K562 (cell line): Measurements from ENCODE around the gene STPG4. TPM values are rescaled to one million over a fixed set of nuclear protein-coding genes. Genes with fewer than 3 reads are reported as not detected.

ENCODE experiments used
- ATAC-seq: fragments of 200-7000 bp; cut with Tn5 transposase; 3 replicates; pipeline ENCODE4 v1.9.1; 2020; ENCODE audit warnings: moderate library complexity
- BruUV-seq: library from RNA; stranded (reverse); fragments of 400-500 nt; replicated peaks from 2 replicates; lab custom pipeline; 2021; lab: Mats Ljungman, UMichigan
- CTCF ChIA-PET: fragments of 300-600 bp; formaldehyde crosslinking; extraction: SDS; loops from one replicate; lab custom pipeline; 2021; ENCODE audit warnings: low intra/inter-chr PET ratio; lab: Yijun Ruan, JAX
- POLR2A ChIA-PET: fragments of 300-600, 350-650 bp; sonication (Branson Sonifier 250); formaldehyde crosslinking; extraction: SDS; loops from one replicate; lab custom pipeline; 2021; ENCODE audit warnings: antibody characterized with exemption, inconsistent platforms; lab: Yijun Ruan, JAX
- DNase-seq, 4 experiments: peaks; one replicate each; pipeline versions ENCODE4 v3.0.0 to v3.0.0-alpha.2; 2011 to 2018; ENCODE audit warnings: low spot score in 3 of 4, mixed read lengths in 3 of 4; ENCODE audit errors: extremely low read depth in 1 of 4
- FAIRE-seq: peaks from 2 replicates; lab custom pipeline; 2011; peaks lifted over from hg19 to GRCh38; lab: Jason Lieb, UNC
- H2AFZ ChIP-seq: 2 replicates; pipeline ENCODE4 v1.6.0; 2011; ENCODE audit warnings: low read depth, low read length, control low read depth, inconsistent platforms
- H3K27ac ChIP-seq: fragments of 200-600 bp; 3 replicates; pipeline ENCODE4 v1.8.0; 2011; ENCODE audit warnings: low read depth, mild to moderate bottlenecking, control low read depth, inconsistent platforms, low read length, moderate library complexity, mixed read lengths; ENCODE audit errors: extremely low read depth
- H3K27me3 ChIP-seq, 2 experiments: fragments of 300-600 bp in 1 of 2; 2 replicates in 1 of 2; 3 replicates in 1 of 2; pipeline versions ENCODE4 v1.6.0 to v1.8.0; 2011; ENCODE audit warnings: inconsistent platforms in 2 of 2, low read length in 2 of 2, mild to moderate bottlenecking in 1 of 2, mixed read lengths in 1 of 2, moderate library complexity in 1 of 2; ENCODE audit not compliant: control insufficient read depth in 2 of 2, insufficient read depth in 2 of 2
- H3K36me3 ChIP-seq: fragments of 300-600 bp; 3 replicates; pipeline ENCODE4 v1.8.0; 2011; ENCODE audit warnings: mild to moderate bottlenecking, low read length, inconsistent platforms; ENCODE audit not compliant: control insufficient read depth, insufficient read depth
- H3K4me1 ChIP-seq, 2 experiments: fragments of 200-600 bp in 1 of 2; replicated peaks in 1 of 2; 2 replicates in 1 of 2; 3 replicates in 1 of 2; pipeline versions ENCODE4 v1.5.1 to v1.8.0; 2011; ENCODE audit warnings: inconsistent platforms in 2 of 2, low read length in 2 of 2, mild to moderate bottlenecking in 1 of 2, mixed read lengths in 1 of 2, moderate library complexity in 1 of 2; ENCODE audit not compliant: control insufficient read depth in 2 of 2, insufficient read depth in 2 of 2
- H3K4me2 ChIP-seq: 2 replicates; pipeline ENCODE4 v1.6.1; 2011; ENCODE audit warnings: low read length, control low read depth, inconsistent platforms, mixed read lengths; ENCODE audit not compliant: insufficient read depth
- H3K4me3 ChIP-seq: fragments of 200-600 bp; sonication (generic), shearing (Covaris generic); 2 replicates; pipeline ENCODE4 v1.5.1; 2016; ENCODE audit warnings: control low read depth, inconsistent platforms
- H3K79me2 ChIP-seq: fragments of 200-600 bp; 3 replicates; pipeline ENCODE4 v1.8.0; 2011; ENCODE audit warnings: low read length, inconsistent platforms; ENCODE audit not compliant: control insufficient read depth, insufficient read depth
- H3K9ac ChIP-seq, 2 experiments: 2 replicates each; pipeline versions ENCODE4 v1.6.0 to v1.6.1; 2011; ENCODE audit warnings: low read depth in 2 of 2, low read length in 2 of 2, control low read depth in 1 of 2, inconsistent platforms in 1 of 2, mild to moderate bottlenecking in 1 of 2, mixed read lengths in 1 of 2; ENCODE audit not compliant: insufficient read depth in 1 of 2
- H3K9me1 ChIP-seq: one replicate; pipeline ENCODE4 v1.6.0; 2011; ENCODE audit warnings: inconsistent platforms, mild to moderate bottlenecking, low read length, moderate library complexity; ENCODE audit not compliant: control insufficient read depth, insufficient read depth
- H3K9me3 ChIP-seq: replicated peaks from 2 replicates; pipeline ENCODE4 v1.5.1; 2011; ENCODE audit warnings: low read depth, low read length, inconsistent platforms; ENCODE audit not compliant: control insufficient read depth, insufficient read depth
- H4K20me1 ChIP-seq: replicated peaks from 2 replicates; pipeline ENCODE4 v1.6.1; 2011; ENCODE audit warnings: low read length, inconsistent platforms, mixed read lengths; ENCODE audit not compliant: control insufficient read depth, insufficient read depth
- C11orf30 ChIP-seq: fragments of 450-650 bp; IDR thresholded peaks from 2 replicates; pipeline ENCODE4 v1.6.1; 2016; ENCODE audit warnings: low read depth, mild to moderate bottlenecking
- CBX1 ChIP-seq: sonication (generic); IDR thresholded peaks from 2 replicates; pipeline ENCODE4 v1.6.1; 2016; ENCODE audit warnings: antibody characterized with exemption, low read depth, mild to moderate bottlenecking
- CCAR2 ChIP-seq: fragments of 200-400 bp; formaldehyde crosslinking; IDR thresholded peaks from 2 replicates; pipeline ENCODE4 v1.6.1; 2017; ENCODE audit warnings: mild to moderate bottlenecking, low read depth, low read length
- CTBP1 ChIP-seq: fragments of 450-650 bp; IDR thresholded peaks from 2 replicates; pipeline ENCODE4 v1.6.1; 2016; ENCODE audit warnings: borderline replicate concordance
- FOSL1 ChIP-seq: fragments of 200-800 bp; sonication (Bioruptor generic); conservative IDR thresholded peaks from 2 replicates; pipeline ENCODE4 v1.6.1; 2016; ENCODE audit warnings: missing genetic modification characterization, missing compliant biosample characterization
- HCFC1 ChIP-seq: IDR thresholded peaks from 2 replicates; pipeline ENCODE4 v1.6.1; 2012; ENCODE audit warnings: low read depth, low read length, improper control_type of control experiment
- L3MBTL2 ChIP-seq: fragments of 450-650 bp; IDR thresholded peaks from 2 replicates; pipeline ENCODE4 v1.6.1; 2016; ENCODE audit warnings: mild to moderate bottlenecking, moderate library complexity
- MCM3 ChIP-seq: fragments of 450-650 bp; IDR thresholded peaks from 2 replicates; pipeline ENCODE4 v1.6.1; 2016
- MTA1 ChIP-seq: fragments of 450-650 bp; IDR thresholded peaks from 2 replicates; pipeline ENCODE4 v1.6.1; 2017; ENCODE audit warnings: borderline replicate concordance
- SMARCA5 ChIP-seq: fragments of 450-650 bp; IDR thresholded peaks from 2 replicates; pipeline ENCODE4 v1.6.1; 2016
- THAP12 ChIP-seq: fragments of 250-450 bp; sonication (Bioruptor Pico); IDR thresholded peaks from 2 replicates; pipeline ENCODE4 v1.9.0; 2021; ENCODE audit warnings: mild to moderate bottlenecking, inconsistent platforms
- ZBTB40 ChIP-seq, 2 experiments: fragments of 450-650 bp in 1 of 2; sonication (generic) in 1 of 2; formaldehyde crosslinking in 1 of 2; IDR thresholded peaks; 2 replicates each; pipeline versions ENCODE4 v1.7.1 to v1.9.0; 2016 to 2022; ENCODE audit warnings: inconsistent platforms in 1 of 2, mild to moderate bottlenecking in 1 of 2, missing genetic modification reagents in 1 of 2
- ZKSCAN1 ChIP-seq: fragments of 150-350 bp; IDR thresholded peaks from 2 replicates; pipeline ENCODE4 v1.6.1; 2016; ENCODE audit warnings: low read depth, low read length
- ZNF184 ChIP-seq: sonication (generic); formaldehyde crosslinking; IDR thresholded peaks from 2 replicates; pipeline ENCODE4 v1.5.0; 2020; ENCODE audit warnings: missing genetic modification reagents
- WGBS: fragments of 100-300 bp; shearing (Covaris generic); methylation state at CpG from one replicate; pipeline ENCODE4 v1.1.6; 2016; ENCODE audit warnings: low coverage, mixed read lengths; ENCODE audit not compliant: insufficient coverage; ENCODE audit errors: missing lambda C conversion rate; 5-methylcytosine and 5-hydroxymethylcytosine counted together
- in situ Hi-C: fragments of 300-500 bp; cut with MboI; formaldehyde crosslinking; loops from 4 replicates; pipeline ENCODE4 v1.15.0; 2018; ENCODE audit warnings: inconsistent platforms, mixed read lengths
- intact Hi-C: fragments of 100-400 bp; cut with micrococcal nuclease; formaldehyde crosslinking; loops from 2 replicates; pipeline ENCODE4 v1.14.2; 2022
- polyA plus RNA-seq, 8 experiments: library from polyadenylated mRNA; depleted of rRNA in 4 of 8; stranded (reverse) in 5 of 8; unstranded in 3 of 8; fragments of >200 nt; fragmentation: Nextera tagmentation in 2 of 8; fragmentation: Illumina TruSeq in 1 of 8; extraction: Ambion mirVana in 2 of 8; extraction: Trizol in 1 of 8; gene quantifications; 2 replicates each; pipeline versions ENCODE4 v1.2.1 to v1.2.3, GENCODE V29; 2011 to 2014; ENCODE audit warnings: inconsistent platforms in 1 of 8, missing spikeins in 1 of 8
- total RNA-seq, 7 experiments: library from RNA; depleted of rRNA in 6 of 7; stranded (reverse); fragments of >200 nt in 6 of 7; fragmentation: Illumina TruSeq in 2 of 7; extraction: Trizol in 2 of 7; gene quantifications; 2 replicates each; pipeline versions ENCODE4 v1.2.1 to v1.2.3, GENCODE V29; 2011 to 2021; ENCODE audit warnings: low replicate concordance in 1 of 7

STPG4 gene
- total and polyA plus RNA-seq, 9 of the 15 experiments (the other 6 are each of a cell fraction or from before 2014, with no cell fraction given), result 0.10 to 0.68 (median 0.22) TPM; not detected in 6

GRCh38 chr2:47065343-47065742 is 89.8 kb downstream of the STPG4 start:
- BruUV-seq, result no TSS peak
- H3K27ac ChIP-seq, result no peak overlapping the region
- no peaks in the 10 kb centered on the region for H3K9me3 ChIP-seq
- TF ChIP-seq ZKSCAN1, result no peak
- TF ChIP-seq ZBTB40 (IDR thresholded peaks at IDR 0.05), result no peak
- no peak for TF ChIP-seq ZBTB40 (CRISPR knock-in tag; IDR thresholded peaks at IDR 0.05)
- no peak for TF ChIP-seq FOSL1 (tag)
- no peak for TF ChIP-seq HCFC1
- no peak for TF ChIP-seq MCM3
- no peak for TF ChIP-seq CBX1
- no peak for TF ChIP-seq C11orf30
- TF ChIP-seq L3MBTL2, result no peak
- TF ChIP-seq THAP12 (CRISPR knock-in tag), result no peak
- TF ChIP-seq CCAR2, result no peak
- no peak for TF ChIP-seq MTA1
- TF ChIP-seq CTBP1, result no peak
- no peak for TF ChIP-seq SMARCA5
- TF ChIP-seq ZNF184, result no peak
- CTCF ChIA-PET, result no interaction called here
- no peak overlapping the region for H3K9ac ChIP-seq
- 31% methylated on average over 3 of the region's 3 CpGs for WGBS
- H3K27me3 ChIP-seq, result no peaks in the 10 kb centered on the region
- no peak overlapping the region for H3K4me2 ChIP-seq
- ATAC-seq, result no peak
- no peak for DNase-seq
- in situ Hi-C loops, result no loop called here
- FAIRE-seq, result no peak
- H3K4me3 ChIP-seq, result no peak overlapping the region
- peaks cover 2 to 9% of the 10 kb centered on the region in 2 experiments; a peak in 2 of 5 replicates for H3K4me1 ChIP-seq
- H3K79me2 ChIP-seq, result no peaks in the 10 kb centered on the region
- POLR2A ChIA-PET, result interaction anchor here (0.5 to 0.8 kb wide), 2 partner anchors 1016 to 1385 kb away, joined by 3 to 4 read pairs; no protein-coding TSS in a partner anchor
- H4K20me1 ChIP-seq, result no peaks in the 10 kb centered on the region
- no peak overlapping the region for H2AFZ ChIP-seq
- peaks cover 9% of the 10 kb centered on the region for H3K9me1 ChIP-seq
- H3K36me3 ChIP-seq, result no peaks in the 10 kb centered on the region
- intact Hi-C loops, result no loop called here
